Duodenal mucosa (tissue), 2 donors: Measurements from ENCODE around the gene ELAVL3.

Source experiments
- H3K27ac ChIP-seq: one replicate; pipeline ENCODE4 v1.7.0; 2013; ENCODE audit warnings: low read depth, low read length
- H3K27me3 ChIP-seq, 2 donors: one replicate each; pipeline ENCODE4 v1.7.0; 2013; ENCODE audit warnings: low read length in 2 of 2, control low read depth in 1 of 2; ENCODE audit not compliant: insufficient read depth in 2 of 2, control insufficient read depth in 1 of 2
- H3K36me3 ChIP-seq, 2 donors: one replicate each; pipeline ENCODE4 v1.7.0; 2013; ENCODE audit warnings: low read length in 2 of 2, control low read depth in 1 of 2; ENCODE audit not compliant: insufficient read depth in 2 of 2, control insufficient read depth in 1 of 2
- H3K4me1 ChIP-seq, 2 donors: one replicate each; pipeline ENCODE4 v1.7.0; 2013; ENCODE audit warnings: low read length in 2 of 2, control low read depth in 1 of 2; ENCODE audit not compliant: insufficient read depth in 2 of 2, control insufficient read depth in 1 of 2
- H3K4me3 ChIP-seq, 2 donors: one replicate each; pipeline ENCODE4 v1.7.0; 2013; ENCODE audit warnings: low read length in 2 of 2, low read depth in 1 of 2
- H3K9ac ChIP-seq, 2 donors: one replicate each; pipeline ENCODE4 v1.7.0; 2013; ENCODE audit warnings: low read length in 2 of 2, low read depth in 1 of 2
- H3K9me3 ChIP-seq, 2 donors: one replicate each; pipeline ENCODE4 v1.7.0; 2013; ENCODE audit warnings: low read length in 2 of 2, control low read depth in 1 of 2; ENCODE audit not compliant: control insufficient read depth in 1 of 2

ELAVL3 gene

DNA sequence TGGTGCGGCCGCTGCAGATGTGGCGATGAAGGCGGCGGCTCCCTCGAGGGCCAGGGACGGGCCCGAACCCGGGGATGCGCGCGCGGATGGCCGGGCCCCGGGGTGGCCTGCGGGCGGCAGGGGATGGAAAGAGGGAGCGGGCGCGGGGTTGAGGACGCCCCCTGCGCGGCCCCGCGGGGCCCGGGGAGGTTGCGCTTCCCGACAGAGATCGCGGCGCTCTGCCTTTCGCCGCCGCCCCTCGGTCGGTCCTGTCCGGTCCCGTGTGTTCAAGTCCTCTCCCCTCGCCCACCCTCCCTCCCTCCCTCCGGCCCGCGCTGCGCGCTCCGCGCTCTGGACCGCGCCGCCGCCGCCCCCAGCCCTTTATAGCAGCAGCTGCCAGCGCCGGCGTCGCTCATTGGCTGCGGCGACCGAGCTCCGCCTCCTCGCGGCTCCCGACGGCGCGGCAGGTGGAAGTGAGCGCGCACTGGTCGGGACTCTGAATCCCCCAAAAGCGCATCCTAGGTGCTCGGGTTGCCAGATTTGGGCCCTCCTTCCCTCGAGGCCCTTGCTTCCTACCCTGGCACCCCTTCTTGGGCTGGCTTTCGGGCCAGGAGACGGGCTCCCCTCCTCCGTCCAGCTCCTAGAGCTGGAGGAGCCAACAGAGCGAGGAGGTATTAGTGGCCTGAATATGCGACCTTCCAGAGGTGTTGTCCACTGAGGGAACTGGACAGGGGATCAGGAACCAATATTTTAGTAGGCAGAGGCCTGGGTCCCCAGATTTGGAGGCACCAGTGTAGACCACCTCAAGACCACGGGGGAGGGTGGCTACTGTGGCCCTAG, at the start of gene ELAVL3:
Gene ELAVL3, minus strand, starts transcription at position 332 of the 819 bp plus-strand sequence. CDS start 438 bp downstream, outside the sequence.
- Histone ChIP-seq H3K4me1 (peaks cover 4 to 8% of the 10 kb centered on the region in 2 donors), H3K9me3 (no peaks in the 10 kb centered on the region), H3K27me3 (peaks cover 22 to 28% of the 10 kb centered on the region in 2 donors), H3K9ac (no peak within 1 kb of the TSS), H3K27ac (no peak within 1 kb of the TSS), H3K36me3 (no peaks in the 10 kb centered on the region), H3K4me3 (no peak within 1 kb of the TSS)

DNA sequence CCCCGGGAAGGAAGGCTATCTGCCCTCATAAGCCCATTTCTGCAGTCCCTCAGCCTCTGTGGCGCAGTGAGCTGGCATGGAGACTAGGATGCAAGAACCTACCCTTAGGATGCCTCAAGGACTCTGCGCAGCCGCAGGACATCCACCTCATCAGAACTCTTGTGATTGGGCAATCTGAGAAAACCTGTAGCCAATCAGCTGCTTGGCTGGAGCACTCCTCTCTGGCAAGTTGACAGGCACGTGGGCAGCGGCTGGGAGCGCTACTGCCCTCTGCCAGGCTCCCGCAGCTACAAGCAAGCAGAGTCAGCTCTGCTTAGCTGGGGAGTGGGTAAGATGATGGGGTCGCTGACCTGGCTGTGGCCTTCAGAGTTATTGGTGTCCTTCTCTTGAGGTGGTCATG, 49.6 kb upstream of the ELAVL3 start:
- H3K36me3 ChIP-seq: no peaks in the 10 kb centered on the region
- no peak overlapping the region for H3K27ac ChIP-seq
- no peak overlapping the region for H3K9ac ChIP-seq
- no peak overlapping the region for H3K4me3 ChIP-seq
- peaks cover 7 to 10% of the 10 kb centered on the region in 2 donors for H3K4me1 ChIP-seq
- no peaks in the 10 kb centered on the region for H3K27me3 ChIP-seq
- no peaks in the 10 kb centered on the region for H3K9me3 ChIP-seq

DNA sequence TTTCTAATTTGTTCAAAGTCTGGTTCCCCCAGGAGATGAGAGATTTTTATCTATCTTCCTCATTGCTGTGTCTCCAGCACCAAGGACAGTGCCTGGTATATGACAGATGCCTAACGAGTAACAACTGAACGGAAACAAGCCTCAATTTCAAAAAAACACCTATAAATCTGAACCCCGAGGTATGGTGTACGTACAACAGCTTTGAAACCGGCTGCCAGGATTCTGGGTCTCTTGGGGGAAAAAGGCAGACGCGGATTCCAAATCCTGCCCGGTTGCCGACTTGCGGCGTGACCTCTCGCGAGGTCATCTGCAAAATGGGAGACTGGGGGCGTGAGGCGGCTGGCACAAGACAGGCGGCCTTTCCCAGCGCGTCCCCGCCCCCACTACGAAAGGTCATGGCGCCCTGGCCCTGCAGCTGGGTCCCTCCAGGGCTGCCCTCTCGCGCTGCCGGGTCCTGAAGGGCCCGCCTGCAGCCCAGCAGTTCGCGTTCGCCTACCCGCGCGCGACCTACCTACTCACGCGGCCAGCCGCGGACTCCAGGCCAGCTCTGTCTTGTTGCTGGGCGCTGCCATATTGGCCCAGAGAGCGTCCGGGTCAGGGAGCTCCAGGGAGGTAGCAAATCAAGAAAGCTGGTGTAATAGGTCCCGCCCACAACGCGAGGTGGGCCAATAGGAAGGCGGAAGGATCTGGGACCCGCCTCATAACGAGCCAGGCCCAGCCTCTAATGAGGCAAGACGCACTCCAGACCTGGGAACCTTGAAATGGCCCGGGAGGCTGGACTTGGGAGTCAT, 47.9 kb upstream of the ELAVL3 start, which contains the start of gene ECSIT:
Gene ECSIT, minus strand, starts transcription at position 584 of the 791 bp plus-strand sequence. CDS start 9,964 bp downstream, outside the sequence.
- peak within 1 kb of the TSS; percentile 92 for H3K27ac ChIP-seq
- no peaks in the 10 kb centered on the region for H3K9me3 ChIP-seq
- H3K9ac ChIP-seq: peak within 1 kb of the TSS; percentile 65 to 82
- no peaks in the 10 kb centered on the region for H3K36me3 ChIP-seq
- H3K4me1 ChIP-seq: peaks cover 5 to 10% of the 10 kb centered on the region in 2 donors
- peak within 1 kb of the TSS; percentile 97 to 99 for H3K4me3 ChIP-seq
- no peaks in the 10 kb centered on the region for H3K27me3 ChIP-seq

DNA sequence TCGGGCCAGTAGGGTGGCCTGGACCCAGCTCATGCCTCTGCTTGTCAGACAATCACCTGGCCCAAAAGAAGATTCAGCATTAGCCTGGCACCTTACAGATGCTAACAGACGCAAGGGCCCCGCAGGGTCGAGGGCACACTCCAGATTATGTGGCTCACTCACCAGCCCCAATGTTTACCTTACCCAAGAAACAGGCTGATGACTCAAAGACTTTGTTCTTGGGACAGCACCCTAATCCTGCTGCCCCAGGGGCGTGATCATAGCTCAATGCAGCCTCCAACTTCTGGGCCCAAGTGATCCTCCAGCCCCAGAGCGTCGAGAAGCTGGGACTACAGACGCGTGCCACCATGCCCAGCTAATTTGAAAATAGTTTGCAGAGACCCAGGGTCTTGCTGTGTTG, 38.3 kb upstream of the ELAVL3 start:
- H3K4me1 ChIP-seq: no peaks in the 10 kb centered on the region
- H3K4me3 ChIP-seq: no peak overlapping the region
- peaks cover 6 to 37% of the 10 kb centered on the region in 2 donors for H3K36me3 ChIP-seq
- no peak overlapping the region for H3K9ac ChIP-seq
- H3K27me3 ChIP-seq: no peaks in the 10 kb centered on the region
- no peaks in the 10 kb centered on the region for H3K9me3 ChIP-seq
- H3K27ac ChIP-seq: no peak overlapping the region

DNA sequence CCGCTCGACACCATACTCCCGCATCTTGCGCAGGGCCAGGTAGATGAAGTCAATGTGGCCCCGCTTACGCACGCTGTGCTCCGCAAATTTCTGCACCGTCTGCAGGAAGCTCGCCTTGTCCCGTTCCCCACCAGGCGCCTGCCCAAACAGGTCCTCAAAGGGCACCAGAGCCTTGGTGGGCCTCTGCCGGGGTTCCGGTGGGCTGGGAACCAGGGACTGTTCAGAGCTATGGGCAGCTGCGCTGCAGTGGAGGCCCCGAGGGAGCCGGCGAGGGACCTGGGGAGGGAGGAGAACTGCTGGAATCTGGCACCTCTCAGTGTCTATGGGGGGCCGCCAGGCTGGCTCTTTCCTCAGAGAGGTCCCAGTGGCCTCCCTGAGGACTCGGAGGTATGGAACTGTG, 33.1 kb upstream of the ELAVL3 start:
- H3K27ac ChIP-seq: no peak overlapping the region
- no peak overlapping the region for H3K4me3 ChIP-seq
- peaks cover 14 to 55% of the 10 kb centered on the region in 2 donors for H3K36me3 ChIP-seq
- no peaks in the 10 kb centered on the region for H3K27me3 ChIP-seq
- H3K9me3 ChIP-seq: no peaks in the 10 kb centered on the region
- H3K9ac ChIP-seq: no peak overlapping the region
- no peaks in the 10 kb centered on the region for H3K4me1 ChIP-seq

DNA sequence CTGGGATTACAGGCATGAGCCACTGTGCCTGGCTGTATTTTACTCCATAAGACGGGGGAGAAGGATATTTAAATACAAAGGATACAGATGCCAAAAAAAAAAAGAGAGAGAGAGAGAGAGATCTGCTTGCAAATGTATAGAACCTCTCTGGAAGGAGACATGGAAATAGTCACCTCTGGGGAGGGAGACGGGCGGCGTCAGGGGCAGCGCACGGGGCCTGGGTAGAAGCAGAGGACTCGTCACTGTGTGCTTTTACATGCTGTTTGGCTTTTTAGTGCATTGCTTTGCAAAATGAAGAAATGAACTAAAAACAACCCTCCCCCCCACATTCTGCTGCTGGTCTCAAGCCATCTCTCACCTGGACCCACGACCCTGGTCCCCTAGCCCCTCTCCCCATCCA, 29.6 kb upstream of the ELAVL3 start:
- H3K36me3 ChIP-seq: peaks cover 10 to 32% of the 10 kb centered on the region in 2 donors

DNA sequence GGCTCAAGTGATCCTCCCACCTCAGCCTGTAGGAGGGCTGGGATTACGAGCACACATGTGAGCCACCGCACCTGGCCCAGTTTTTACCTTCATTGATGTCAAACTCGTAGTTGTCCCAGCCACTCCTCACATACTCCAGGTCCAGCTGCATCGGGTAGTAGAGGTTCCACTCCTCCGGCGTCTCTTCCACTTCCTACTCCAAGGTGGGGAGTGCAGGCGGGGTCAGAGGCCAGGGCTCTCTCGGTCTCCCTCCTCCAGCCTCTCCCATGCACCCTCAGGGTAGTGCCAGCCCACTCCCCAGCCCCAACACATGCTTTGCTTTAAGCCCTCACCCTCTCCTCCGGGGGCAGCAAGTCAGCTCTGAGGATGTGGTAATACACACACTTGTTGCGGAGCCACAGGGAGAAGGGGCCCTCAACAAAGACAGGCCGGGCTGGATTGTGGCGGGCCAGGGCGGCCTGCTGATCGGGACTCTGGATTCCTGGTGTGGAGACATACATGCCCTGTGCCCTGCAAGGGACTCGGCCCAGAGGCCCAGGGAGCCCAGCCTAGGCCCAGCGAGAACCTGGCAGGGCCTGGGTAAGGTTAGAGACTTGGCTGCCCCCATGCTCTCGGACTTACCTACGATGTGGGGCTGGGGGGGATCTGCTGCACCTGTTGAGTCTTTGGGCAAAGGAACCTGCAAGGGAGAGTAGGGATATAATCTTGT, 26.7 kb upstream of the ELAVL3 start:
- Histone ChIP-seq H3K9ac (no peak overlapping the region), H3K4me1 (peaks cover 8 to 10% of the 10 kb centered on the region in 2 donors), H3K36me3 (peaks cover 7 to 15% of the 10 kb centered on the region in 2 donors), H3K27me3 (no peaks in the 10 kb centered on the region), H3K4me3 (no peak overlapping the region), H3K27ac (no peak overlapping the region), H3K9me3 (no peaks in the 10 kb centered on the region)

More for the DNA sequence above, 29.6 kb upstream of the ELAVL3 start:
- Histone ChIP-seq H3K9me3 (no peaks in the 10 kb centered on the region), H3K27me3 (no peaks in the 10 kb centered on the region), H3K4me3 (no peak overlapping the region), H3K4me1 (peaks cover 3 to 10% of the 10 kb centered on the region in 2 donors), H3K9ac (no peak overlapping the region), H3K27ac (no peak overlapping the region)

DNA sequence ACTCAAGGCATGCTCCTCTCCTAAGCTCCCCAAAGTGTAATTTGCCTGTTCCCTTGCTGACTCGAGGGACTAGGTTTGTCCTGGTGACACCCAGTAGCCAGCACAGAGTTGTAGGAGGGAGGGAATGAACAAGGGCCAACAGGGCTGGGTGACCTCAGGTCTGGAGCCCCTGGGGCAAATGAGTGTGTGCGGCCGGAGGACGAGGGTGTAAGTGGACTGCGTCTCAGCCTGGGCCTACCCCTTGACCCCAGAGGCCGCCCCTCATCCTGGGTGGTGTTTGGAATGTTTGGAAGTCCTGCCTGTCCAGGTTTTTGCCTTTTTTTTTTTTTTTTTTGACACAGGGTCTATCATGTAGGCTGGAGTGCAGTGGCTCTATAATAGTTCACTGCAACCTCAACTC, 26.1 kb upstream of the ELAVL3 start:
- Histone ChIP-seq H3K27ac (no peak overlapping the region), H3K36me3 (peaks cover 7 to 10% of the 10 kb centered on the region in 2 donors), H3K4me1 (peaks cover 8 to 10% of the 10 kb centered on the region in 2 donors), H3K4me3 (no peak overlapping the region), H3K9me3 (no peaks in the 10 kb centered on the region), H3K27me3 (no peaks in the 10 kb centered on the region), H3K9ac (no peak overlapping the region)

DNA sequence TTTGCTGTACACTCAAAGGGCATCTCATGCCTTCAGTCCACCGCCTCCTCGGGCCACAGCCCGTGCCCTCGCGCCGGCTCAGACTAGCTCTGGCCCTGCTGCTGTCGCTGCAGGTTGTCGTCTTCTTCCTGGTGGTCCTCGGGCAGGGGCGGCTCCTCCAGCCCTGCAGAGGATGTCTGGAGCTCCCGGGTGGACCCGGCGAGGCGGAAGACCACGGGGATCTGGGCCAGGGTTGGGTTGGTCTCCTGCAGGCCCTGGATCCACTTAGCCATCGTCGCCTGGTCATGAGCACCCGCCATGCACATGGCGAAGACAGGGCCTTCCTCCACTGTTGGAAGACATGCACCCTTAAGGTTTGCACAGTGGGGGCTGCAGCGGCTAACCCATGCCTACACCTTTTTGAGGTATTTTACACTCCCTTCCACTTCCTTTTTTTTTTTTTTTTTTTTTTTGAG, 25.3 kb upstream of the ELAVL3 start:
- peak overlapping the region; percentile 63 to 75 for H3K9ac ChIP-seq
- H3K4me1 ChIP-seq: peaks cover 8 to 10% of the 10 kb centered on the region in 2 donors
- H3K27me3 ChIP-seq: no peaks in the 10 kb centered on the region
- peak overlapping the region; percentile 68 to 86 for H3K4me3 ChIP-seq
- peaks cover 2 to 5% of the 10 kb centered on the region in 2 donors for H3K36me3 ChIP-seq
- no peaks in the 10 kb centered on the region for H3K9me3 ChIP-seq
- H3K27ac ChIP-seq: peak overlapping the region; percentile 97
